Hepatocyte (in vitro differentiated cells): ENCODE results near the gene CLEC4M. TPM values are rescaled to one million over a fixed set of nuclear protein-coding genes. Genes with fewer than 3 reads are reported as not detected.

Experiments
- DNase-seq: peaks from one replicate; pipeline ENCODE4 v3.0.0-alpha.2; 2016; ENCODE audit warnings: low spot score
- H2AFZ ChIP-seq: fragments of 200-600 bp; sonication (generic); 2 replicates; pipeline ENCODE4 v1.6.0; 2016; ENCODE audit warnings: antibody characterized with exemption, mild to moderate bottlenecking
- H3K27ac ChIP-seq: fragments of 200-600 bp; sonication (generic); 2 replicates; pipeline ENCODE4 v1.5.1; 2016; ENCODE audit warnings: mild to moderate bottlenecking
- H3K27me3 ChIP-seq: fragments of 200-600 bp; sonication (generic); 2 replicates; pipeline ENCODE4 v1.6.1; 2016
- H3K36me3 ChIP-seq: fragments of 200-600 bp; sonication (generic); replicated peaks from 2 replicates; pipeline ENCODE4 v1.5.1; 2016; ENCODE audit warnings: low read depth; ENCODE audit not compliant: insufficient read depth
- H3K4me1 ChIP-seq: fragments of 200-600 bp; sonication (generic); 2 replicates; pipeline ENCODE4 v1.5.1; 2016; ENCODE audit warnings: mild to moderate bottlenecking, moderate library complexity; ENCODE audit not compliant: insufficient read depth
- H3K4me2 ChIP-seq: fragments of 200-600 bp; sonication (generic); 2 replicates; pipeline ENCODE4 v1.6.0; 2016
- H3K4me3 ChIP-seq: fragments of 200-600 bp; sonication (generic); 2 replicates; pipeline ENCODE4 v1.5.1; 2016; ENCODE audit warnings: mild to moderate bottlenecking
- H3K79me2 ChIP-seq: fragments of 200-600 bp; sonication (generic); 2 replicates; pipeline ENCODE4 v1.6.0; 2017; ENCODE audit warnings: mild to moderate bottlenecking
- H3K9me2 ChIP-seq: fragments of 200-600 bp; sonication (generic); replicated peaks from 2 replicates; pipeline ENCODE4 v1.6.0; 2017; ENCODE audit warnings: mild to moderate bottlenecking; ENCODE audit not compliant: insufficient read depth
- H3K9me3 ChIP-seq: fragments of 200-600 bp; sonication (generic); 2 replicates; pipeline ENCODE4 v1.5.1; 2016; ENCODE audit warnings: low read depth, mild to moderate bottlenecking
- H4K20me1 ChIP-seq: fragments of 200-600 bp; sonication (generic); 2 replicates; pipeline ENCODE4 v1.6.0; 2016; ENCODE audit warnings: mild to moderate bottlenecking; ENCODE audit not compliant: insufficient read depth, poor library complexity, severe bottlenecking
- CTCF ChIP-seq: fragments of 200-600 bp; sonication (generic); IDR thresholded peaks from 2 replicates; pipeline ENCODE4 v1.5.1; 2016; ENCODE audit warnings: antibody characterized with exemption, mild to moderate bottlenecking; ENCODE audit not compliant: poor library complexity
- EZH2 ChIP-seq: fragments of 200-600 bp; sonication (generic); IDR thresholded peaks from 2 replicates; pipeline ENCODE4 v1.6.1; 2016; ENCODE audit warnings: antibody characterized with exemption, mild to moderate bottlenecking, borderline replicate concordance
- EZH2phosphoT487 ChIP-seq: fragments of 200-600 bp; sonication (generic); IDR thresholded peaks from one replicate; pipeline ENCODE4 v1.6.1; 2018; ENCODE audit warnings: antibody characterized with exemption, mild to moderate bottlenecking, low read depth, moderate library complexity; ENCODE audit not compliant: unreplicated experiment, severe bottlenecking
- WGBS: methylation state at CpG from one replicate; pipeline ENCODE4 v1.1.6; 2016; ENCODE audit warnings: low lambda C conversion rate; ENCODE audit errors: missing lambda C conversion rate; 5-methylcytosine and 5-hydroxymethylcytosine counted together
- polyA plus RNA-seq: library from polyadenylated mRNA; unstranded; fragments of >200 nt; fragmentation: Nextera tagmentation; extraction: Ambion mirVana; gene quantifications from 2 replicates; pipeline ENCODE4 v1.2.1, GENCODE V29; 2016
- total RNA-seq: library from RNA; depleted of rRNA; stranded (reverse); fragments of >200 nt; gene quantifications from 2 replicates; pipeline ENCODE4 v1.2.3, GENCODE V29; 2014

CLEC4M gene
- total and polyA plus RNA-seq, 2 experiments from 2014 or later, result 0.07 TPM; not detected in 1

GRCh38 chr19:7784856-7785255 is 21.8 kb downstream of the CLEC4M start:
- Histone ChIP-seq H3K9me2 (no peaks in the 10 kb centered on the region), H3K9me3 (no peaks in the 10 kb centered on the region), H3K27me3 (peaks cover 44% of the 10 kb centered on the region), H2AFZ (no peak overlapping the region), H3K4me2 (no peak overlapping the region), H3K27ac (no peak overlapping the region), H3K4me1 (no peaks in the 10 kb centered on the region), H3K79me2 (no peaks in the 10 kb centered on the region), H3K36me3 (no peaks in the 10 kb centered on the region), H3K4me3 (no peak overlapping the region), H4K20me1 (no peaks in the 10 kb centered on the region)
- DNase-seq, result no peak
- TF ChIP-seq CTCF (no peak), EZH2 (no peak), EZH2phosphoT487 (no peak)

GRCh38 chr19:7787141-7787540 is 24.1 kb downstream of the CLEC4M start:
- no peaks in the 10 kb centered on the region for H3K4me1 ChIP-seq
- H3K9me3 ChIP-seq, result no peaks in the 10 kb centered on the region
- H2AFZ ChIP-seq, result no peak overlapping the region
- 40% methylated on average over 10 of the region's 10 CpGs for WGBS
- H4K20me1 ChIP-seq, result no peaks in the 10 kb centered on the region
- H3K36me3 ChIP-seq, result no peaks in the 10 kb centered on the region
- no peak for DNase-seq
- TF ChIP-seq EZH2phosphoT487, result no peak
- no peak for TF ChIP-seq EZH2
- no peak for TF ChIP-seq CTCF
- H3K27ac ChIP-seq, result no peak overlapping the region
- H3K9me2 ChIP-seq, result no peaks in the 10 kb centered on the region
- H3K4me3 ChIP-seq, result no peak overlapping the region
- peaks cover 33% of the 10 kb centered on the region for H3K27me3 ChIP-seq
- H3K79me2 ChIP-seq, result no peaks in the 10 kb centered on the region
- no peak overlapping the region for H3K4me2 ChIP-seq

- Histone ChIP-seq H2AFZ (no peak overlapping the region), H3K27ac (no peak overlapping the region), H4K20me1 (no peaks in the 10 kb centered on the region), H3K4me3 (no peak overlapping the region), H3K4me1 (no peaks in the 10 kb centered on the region), H3K79me2 (no peaks in the 10 kb centered on the region), H3K9me2 (no peaks in the 10 kb centered on the region), H3K4me2 (no peak overlapping the region), H3K9me3 (no peaks in the 10 kb centered on the region), H3K36me3 (no peaks in the 10 kb centered on the region), H3K27me3 (peaks cover 33% of the 10 kb centered on the region)
- TF ChIP-seq EZH2 (no peak), CTCF (no peak), EZH2phosphoT487 (no peak)
- WGBS, result 44% methylated on average over 20 of the region's 22 CpGs
- DNase-seq, result no peak
These were observed 24.6 kb downstream of the CLEC4M start for GRCh38 chr19:7787602-7788177.
